Measurements from ENCODE around the gene CLNK.

The CLNK gene

DNA sequence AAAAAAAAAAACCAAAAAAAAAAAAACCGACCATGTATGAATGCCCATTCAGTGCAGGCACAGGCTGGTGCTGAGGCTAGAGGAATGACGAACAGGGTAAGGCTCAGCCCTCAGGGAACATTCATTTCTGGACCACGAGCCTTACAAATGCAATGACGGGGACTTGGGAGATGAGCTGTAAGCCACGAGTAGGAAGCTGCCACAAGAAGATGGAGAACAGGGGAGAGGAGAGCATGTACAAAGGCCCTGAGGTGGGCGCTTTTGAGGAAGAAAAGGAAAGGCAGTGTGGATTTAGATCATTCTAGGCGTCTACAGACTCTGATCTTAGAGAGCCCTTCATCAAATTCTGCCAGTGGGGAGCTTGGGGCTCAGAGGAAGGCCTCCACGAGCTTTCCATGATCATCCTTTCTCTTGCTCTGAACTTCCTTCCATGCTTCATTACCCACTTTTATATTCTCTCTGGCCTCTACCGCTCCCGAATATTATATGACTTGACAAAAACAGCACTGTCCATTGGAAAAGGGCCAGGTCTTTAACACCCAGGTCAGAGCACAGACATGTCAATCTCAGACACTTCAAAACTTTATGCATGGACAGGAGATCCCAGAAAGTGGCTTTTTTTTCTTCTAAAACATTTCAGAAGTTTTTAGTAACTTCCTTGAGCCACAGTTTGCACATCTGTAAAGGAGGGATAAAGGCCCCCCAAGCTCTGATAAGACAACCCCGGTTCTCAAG, 224.1 kb downstream of the CLNK start:
- no peak for DNase-seq (ENCODE audit: low read depth in 1 of 2, low spot score in 1 of 2)

DNA sequence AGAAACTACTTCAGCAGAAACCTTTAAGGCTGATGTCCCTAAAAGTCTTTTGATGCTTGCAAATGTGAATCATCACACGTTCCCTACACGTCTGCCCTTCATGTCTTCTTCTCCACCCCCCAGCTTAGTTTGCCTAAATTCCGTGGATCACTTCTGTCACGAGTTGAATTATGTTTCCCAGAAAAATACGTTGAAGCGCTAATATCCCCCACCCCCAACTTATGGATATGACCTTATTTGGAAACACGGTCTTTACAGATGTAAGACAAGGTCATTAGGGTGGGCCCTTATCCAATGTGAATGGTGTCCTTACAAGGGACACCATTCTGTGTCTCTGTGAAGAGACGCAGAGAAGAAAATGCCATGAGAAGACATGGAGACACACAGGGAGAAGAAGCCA, 225.3 kb downstream of the CLNK start:
- no peak for DNase-seq (ENCODE audit: low read depth in 1 of 2, low spot score in 1 of 2)

DNA sequence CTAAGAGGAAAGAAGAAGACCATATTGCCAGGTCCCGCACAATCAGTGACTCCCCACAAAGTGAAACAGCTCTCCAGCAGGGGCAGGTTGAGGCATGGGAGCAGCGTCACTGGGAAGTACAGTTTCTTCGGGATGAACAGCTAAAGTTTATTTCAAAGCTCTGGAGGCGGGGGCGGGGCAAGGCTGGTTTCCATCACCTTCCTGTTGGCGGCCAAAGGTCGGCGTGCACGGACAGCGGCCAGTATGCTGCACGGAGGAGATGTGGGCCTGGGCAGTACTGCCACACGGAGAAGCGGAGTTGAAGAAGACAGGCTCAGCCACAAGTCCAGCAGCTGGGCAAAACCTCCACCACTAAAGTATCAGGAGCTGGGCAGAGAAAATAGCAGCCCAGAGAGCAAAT, 226.4 kb downstream of the CLNK start:
- no peak for DNase-seq (ENCODE audit: low read depth in 1 of 2, low spot score in 1 of 2)

DNA sequence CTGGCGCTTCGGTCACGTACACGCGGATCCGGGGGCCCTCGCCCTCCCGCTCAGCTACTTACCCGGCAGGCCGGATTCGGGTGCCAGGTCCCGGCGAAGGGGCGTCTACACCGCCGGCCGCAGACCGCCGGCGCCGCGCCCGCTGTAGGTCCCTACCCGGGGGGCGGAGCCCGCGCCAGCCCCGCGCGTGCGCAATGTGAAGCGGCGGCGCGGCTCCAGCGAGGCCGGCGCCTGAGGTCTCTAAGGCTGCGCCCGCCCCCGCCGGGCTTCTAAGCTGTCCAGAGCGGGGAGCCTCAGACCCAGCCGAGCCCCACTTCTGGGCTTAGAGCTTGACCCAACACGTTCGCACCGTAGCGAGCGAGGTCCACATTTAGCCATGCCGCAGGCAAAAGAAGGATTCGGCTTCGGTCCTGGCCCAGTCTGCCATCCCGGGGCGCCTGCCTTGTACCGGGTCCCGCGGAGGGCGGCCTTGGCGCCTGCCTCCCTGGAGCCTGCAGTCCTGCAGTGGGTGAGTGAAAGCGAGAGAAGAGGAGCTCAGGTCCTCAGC, 227.2 kb downstream of the CLNK start, which contains the start of gene ZNF518B:
TSS of gene ZNF518B (minus strand) at position 172 of the 547 bp plus-strand sequence. CDS start 11,098 bp downstream, outside the sequence.
- DNase-seq (ENCODE audit: low read depth in 1 of 2, low spot score in 1 of 2): peak; percentile 44 to 73

DNA sequence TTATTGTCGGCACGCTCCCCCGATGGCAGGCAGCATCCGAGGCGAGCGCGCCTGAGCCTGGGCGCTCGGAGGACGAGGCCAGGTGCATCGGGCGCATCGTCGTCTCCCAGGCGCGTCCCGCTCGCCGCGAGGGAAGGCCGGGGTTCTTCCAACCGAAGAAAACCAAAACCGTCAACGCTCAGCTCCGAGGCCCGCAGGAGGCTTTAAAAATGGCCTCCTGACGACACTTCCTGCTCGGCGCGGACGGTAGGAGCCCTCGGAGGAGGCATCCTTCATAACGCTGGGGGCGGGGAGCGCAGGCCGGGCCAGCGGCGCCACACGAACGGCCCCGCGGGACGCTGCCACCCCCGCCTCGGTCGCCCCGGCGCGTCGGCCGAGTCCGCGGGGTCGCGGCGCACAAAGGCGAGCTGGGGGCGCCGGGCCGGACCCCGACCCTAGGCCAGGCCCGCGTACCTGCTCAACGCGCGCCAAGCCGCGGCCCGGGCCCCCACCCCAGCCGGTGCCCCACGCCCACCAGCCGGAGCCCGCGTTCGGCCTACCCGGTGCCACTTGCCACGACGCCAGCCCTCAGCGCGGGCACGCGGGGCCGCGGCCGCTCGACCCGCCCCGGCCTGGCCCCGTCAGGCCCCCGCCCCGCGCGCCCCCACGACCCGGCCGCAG, 227.8 kb downstream of the CLNK start:
- peak; percentile 12 to 37 for DNase-seq (ENCODE audit: low read depth in 1 of 2, low spot score in 1 of 2)

DNA sequence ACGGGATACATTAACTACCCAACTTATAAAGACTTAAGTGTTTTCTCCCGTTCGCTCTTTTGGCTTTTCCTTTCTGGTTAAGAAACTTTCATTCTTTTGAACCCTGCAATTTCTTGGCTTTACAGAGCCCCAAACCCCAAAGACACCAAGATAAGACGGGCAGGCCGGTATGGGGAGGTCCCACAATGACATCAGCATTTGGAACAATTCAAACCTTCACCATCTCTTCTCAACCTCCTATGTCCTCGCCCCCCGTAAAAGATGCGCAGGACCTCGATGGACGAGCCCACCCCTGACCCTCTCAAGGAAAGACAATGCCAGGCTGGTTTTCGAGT, 228.3 kb downstream of the CLNK start:
- no peak for DNase-seq (ENCODE audit: low read depth in 1 of 2, low spot score in 1 of 2)

DNA sequence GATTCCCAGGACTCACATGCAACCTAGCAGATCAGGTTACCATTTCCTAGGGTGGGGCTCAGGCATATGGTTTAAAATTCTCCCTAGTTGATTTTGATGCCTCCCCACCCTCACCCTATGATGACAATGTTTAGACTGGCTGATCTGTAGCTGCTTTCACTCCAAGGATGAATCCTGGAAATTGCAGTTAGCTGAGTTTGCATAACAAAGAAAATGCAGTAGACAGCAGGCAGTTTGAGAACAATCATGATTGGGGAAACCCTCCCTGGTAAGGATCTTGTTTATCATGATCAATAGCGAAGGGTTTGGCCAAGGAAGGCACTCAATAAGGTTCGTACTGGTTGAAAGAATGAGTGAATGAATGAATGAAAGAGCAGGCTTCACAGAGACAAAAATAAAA, 229.4 kb downstream of the CLNK start:
- DNase-seq (ENCODE audit: low read depth in 1 of 2, low spot score in 1 of 2): no peak

DNA sequence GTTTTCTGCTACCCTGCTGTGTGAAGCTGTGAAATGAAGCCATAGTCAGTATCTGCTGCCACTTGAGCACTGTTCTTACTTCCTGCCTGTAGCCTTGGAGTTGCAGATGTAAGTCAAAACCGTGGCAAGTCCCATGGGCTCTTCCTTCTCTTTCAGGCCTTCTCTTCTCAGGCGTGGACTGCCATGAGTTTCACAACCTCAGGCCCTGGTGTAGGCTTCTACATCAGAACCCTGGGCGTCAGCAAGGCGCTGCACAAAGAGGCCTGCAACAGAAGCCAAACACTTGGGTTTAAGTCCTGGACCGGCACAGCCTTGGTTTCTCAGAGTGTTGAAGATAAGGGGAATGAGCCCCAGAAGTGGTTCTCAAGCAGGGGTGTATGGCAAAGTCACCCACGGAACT, 229.8 kb downstream of the CLNK start:
- no peak for DNase-seq (ENCODE audit: low read depth in 1 of 2, low spot score in 1 of 2)

DNA sequence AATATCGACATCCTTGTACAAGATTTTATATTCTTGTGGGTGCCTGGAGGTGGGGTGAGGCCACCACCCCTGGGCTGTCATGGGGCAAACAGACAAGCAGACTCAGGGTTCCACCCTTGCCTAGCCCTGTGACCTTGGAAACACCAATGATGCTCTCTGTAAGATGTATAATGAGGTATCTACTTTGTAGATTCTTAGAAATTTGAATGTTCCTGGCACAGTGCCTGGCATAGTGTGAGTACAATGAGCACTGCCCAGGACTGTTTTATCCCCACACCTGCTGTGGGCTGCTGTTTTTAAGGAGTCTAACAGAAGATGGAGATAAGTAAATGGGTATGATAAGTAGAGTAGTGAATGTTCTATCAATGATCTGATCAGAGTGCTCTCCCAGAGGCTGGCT, 230.4 kb downstream of the CLNK start:
- no peak for DNase-seq (ENCODE audit: low read depth in 1 of 2, low spot score in 1 of 2)

DNA sequence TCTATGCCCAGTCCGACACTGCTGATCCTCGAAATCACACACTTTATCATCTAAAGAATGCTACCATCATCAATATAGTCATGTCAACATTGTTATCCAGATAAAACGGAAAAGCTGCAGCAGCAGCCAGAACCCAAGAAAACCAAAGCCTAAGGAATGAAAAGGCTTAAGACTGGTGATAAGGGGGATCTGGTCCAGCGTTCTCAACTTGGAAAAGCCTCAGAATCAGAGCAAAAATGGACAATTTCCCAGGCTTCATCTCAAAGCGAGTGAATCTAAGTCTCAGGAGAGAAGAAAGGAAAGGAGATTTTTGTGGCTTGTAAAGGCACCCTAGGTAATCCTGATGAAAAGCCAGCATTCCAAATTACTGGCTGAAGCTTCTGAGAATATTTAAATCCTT, 235.6 kb downstream of the CLNK start:
- no peak for DNase-seq (ENCODE audit: low read depth in 1 of 2, low spot score in 1 of 2)

DNA sequence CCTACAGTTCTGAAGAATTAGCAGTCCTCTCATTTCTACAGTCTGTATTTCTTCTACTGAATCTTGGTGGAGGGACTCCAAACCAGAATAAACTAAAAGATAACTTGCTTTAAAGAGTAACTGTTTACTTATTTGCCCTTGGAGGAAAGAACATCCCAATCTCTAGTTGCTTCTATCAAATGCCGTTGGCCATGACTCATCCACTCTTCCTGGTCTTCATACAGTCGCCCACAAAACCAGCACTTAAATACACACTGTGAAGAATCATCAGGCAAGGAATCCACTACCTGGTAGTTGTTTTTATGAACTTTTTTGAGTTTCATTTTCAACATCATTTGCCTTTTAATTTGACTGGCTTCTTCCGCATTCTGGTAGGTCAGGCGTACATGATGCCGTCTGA, 241.6 kb downstream of the CLNK start:
- DNase-seq (ENCODE audit: low read depth in 1 of 2, low spot score in 1 of 2): no peak

DNA sequence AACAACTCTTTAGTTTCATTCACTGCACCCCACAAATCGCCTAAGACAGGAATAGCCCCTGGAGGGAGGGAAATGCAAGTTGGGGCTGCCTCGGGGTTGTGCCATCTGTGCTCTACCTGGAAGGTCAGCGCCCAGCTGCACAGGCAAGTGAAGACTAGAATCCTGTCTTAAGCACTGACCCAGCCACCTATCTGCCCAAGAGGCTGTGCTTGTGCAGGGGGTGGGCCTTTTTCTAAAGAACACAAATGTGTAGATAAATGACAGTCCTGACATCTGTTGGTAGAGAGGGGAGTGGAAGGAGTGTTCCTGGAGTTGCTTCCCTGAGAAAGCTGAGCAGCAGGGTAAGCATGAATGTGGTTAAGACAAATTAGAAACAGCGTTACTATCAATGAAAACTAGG, 243.1 kb downstream of the CLNK start:
- no peak for DNase-seq (ENCODE audit: low read depth in 1 of 2, low spot score in 1 of 2)

DNA sequence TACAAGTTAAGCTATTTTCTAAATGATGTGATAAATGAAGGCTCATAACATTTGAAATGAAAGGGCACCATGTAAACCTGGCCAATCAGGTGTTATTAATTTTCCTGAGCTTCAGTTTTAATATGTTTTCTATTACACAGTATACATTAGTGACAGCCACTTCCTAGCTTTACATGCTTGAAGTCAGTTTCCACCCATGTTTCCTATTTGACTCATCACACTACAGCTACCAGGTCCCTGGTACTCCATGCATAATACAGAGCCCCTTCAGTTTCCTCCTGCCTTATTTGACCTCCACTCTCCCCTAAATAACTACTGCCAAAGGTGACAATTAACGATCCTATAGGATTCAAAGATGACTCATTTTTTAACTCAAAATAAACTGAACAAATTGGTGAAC, 245.6 kb downstream of the CLNK start:
- no peak for DNase-seq (ENCODE audit: low read depth in 1 of 2, low spot score in 1 of 2)

DNA sequence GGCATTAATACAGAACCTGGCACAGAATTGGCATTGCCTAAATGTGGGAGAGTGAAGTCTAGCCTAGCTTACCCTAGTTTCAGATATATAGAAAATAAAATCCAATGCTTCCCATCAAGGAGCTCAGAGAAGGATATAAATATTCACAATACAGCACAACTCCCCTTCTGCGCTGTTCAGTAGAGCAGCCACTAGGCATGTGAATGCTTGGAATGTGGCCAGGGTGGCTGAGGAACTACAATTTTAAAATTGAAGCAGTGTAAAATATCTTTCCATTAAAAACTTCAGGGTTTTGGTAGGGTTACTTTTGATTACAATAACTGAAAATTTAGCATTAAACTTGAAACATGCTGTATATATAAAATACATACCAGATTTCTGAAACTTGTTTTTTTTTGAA, 246.8 kb downstream of the CLNK start:
- no peak for DNase-seq (ENCODE audit: low read depth in 1 of 2, low spot score in 1 of 2)

Measured in activated T-helper 1 cell treated with anti-CD3 and anti-CD28 coated beads, Interleukin-2, amount 50 U/mL, for 16 hours (primary cell).